ENCODE results near the gene SVOP.

DNA sequence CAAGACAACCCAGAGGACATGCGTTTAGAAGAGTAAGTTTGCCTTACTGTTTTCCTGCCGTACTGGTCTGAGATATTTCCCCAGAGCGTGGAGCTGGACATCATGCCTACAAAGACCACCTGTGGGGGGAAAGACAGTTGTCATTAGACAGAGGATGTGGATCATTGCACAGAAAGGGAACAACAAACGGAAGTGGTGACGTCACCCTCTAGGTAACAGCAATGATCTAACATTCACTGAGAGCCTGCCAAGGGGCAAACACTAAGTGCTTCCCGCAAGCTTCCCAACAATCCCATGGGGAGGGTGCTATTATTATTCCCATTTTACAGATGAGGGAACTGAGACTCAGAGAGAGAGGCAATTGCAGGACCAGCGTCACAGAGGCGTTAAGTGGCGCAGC is 48.5 kb downstream of the SVOP start:
- TF ChIP-seq, protein P1, sequence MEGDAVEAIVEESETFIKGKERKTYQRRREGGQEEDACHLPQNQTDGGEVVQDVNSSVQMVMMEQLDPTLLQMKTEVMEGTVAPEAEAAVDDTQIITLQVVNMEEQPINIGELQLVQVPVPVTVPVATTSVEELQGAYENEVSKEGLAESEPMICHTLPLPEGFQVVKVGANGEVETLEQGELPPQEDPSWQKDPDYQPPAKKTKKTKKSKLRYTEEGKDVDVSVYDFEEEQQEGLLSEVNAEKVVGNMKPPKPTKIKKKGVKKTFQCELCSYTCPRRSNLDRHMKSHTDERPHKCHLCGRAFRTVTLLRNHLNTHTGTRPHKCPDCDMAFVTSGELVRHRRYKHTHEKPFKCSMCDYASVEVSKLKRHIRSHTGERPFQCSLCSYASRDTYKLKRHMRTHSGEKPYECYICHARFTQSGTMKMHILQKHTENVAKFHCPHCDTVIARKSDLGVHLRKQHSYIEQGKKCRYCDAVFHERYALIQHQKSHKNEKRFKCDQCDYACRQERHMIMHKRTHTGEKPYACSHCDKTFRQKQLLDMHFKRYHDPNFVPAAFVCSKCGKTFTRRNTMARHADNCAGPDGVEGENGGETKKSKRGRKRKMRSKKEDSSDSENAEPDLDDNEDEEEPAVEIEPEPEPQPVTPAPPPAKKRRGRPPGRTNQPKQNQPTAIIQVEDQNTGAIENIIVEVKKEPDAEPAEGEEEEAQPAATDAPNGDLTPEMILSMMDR (conservative IDR thresholded peaks at IDR 0.05; ENCODE audit: low read length), result no peak
- no peak for TF ChIP-seq EZH2phosphoT487 (IDR thresholded peaks at IDR 0.05; ENCODE audit: borderline replicate concordance, low read depth, low read length)

All from OCI-LY7 (cell line).